ENCODE results near the gene PSMG4.

Gene PSMG4

DNA sequence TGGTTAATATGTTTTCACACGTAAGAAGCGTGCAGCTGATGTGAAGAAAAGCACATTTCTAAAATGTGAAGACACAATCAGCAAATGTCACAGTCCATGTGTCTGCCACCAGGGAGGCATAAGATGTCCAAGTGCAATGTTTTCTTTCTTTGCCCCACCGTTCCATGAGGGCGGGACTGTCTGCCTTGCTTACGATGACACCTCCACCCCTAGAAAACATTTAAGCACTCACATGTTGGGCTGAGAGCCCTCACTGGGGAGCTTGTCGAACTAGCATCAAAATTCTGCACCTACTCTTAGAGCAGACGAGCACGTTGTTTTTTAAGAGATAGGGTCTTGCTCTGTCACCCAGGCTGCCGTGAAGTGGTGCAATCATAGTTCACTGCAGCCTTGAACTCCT, 57.6 kb downstream of the PSMG4 start (continued):
- TF ChIP-seq, protein P1, sequence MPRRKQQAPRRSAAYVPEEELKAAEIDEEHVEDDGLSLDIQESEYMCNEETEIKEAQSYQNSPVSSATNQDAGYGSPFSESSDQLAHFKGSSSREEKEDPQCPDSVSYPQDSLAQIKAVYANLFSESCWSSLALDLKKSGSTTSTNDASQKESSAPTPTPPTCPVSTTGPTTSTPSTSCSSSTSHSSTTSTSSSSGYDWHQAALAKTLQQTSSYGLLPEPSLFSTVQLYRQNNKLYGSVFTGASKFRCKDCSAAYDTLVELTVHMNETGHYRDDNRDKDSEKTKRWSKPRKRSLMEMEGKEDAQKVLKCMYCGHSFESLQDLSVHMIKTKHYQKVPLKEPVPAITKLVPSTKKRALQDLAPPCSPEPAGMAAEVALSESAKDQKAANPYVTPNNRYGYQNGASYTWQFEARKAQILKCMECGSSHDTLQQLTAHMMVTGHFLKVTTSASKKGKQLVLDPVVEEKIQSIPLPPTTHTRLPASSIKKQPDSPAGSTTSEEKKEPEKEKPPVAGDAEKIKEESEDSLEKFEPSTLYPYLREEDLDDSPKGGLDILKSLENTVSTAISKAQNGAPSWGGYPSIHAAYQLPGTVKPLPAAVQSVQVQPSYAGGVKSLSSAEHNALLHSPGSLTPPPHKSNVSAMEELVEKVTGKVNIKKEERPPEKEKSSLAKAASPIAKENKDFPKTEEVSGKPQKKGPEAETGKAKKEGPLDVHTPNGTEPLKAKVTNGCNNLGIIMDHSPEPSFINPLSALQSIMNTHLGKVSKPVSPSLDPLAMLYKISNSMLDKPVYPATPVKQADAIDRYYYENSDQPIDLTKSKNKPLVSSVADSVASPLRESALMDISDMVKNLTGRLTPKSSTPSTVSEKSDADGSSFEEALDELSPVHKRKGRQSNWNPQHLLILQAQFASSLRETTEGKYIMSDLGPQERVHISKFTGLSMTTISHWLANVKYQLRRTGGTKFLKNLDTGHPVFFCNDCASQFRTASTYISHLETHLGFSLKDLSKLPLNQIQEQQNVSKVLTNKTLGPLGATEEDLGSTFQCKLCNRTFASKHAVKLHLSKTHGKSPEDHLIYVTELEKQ (tag by site-specific recombination; IDR thresholded peaks at IDR 0.05; ENCODE audit: borderline replicate concordance) = no peak
- TF ChIP-seq KLF16 (tag by site-specific recombination; IDR thresholded peaks at IDR 0.05) (no peak), BCL11B (tag by site-specific recombination; IDR thresholded peaks at IDR 0.05; ENCODE audit: low read depth) (no peak), ZNF843 (tag by site-specific recombination; IDR thresholded peaks at IDR 0.05) (no peak), SP2 (tag by site-specific recombination; IDR thresholded peaks at IDR 0.05) (no peak), ZNF654 (tag by site-specific recombination; IDR thresholded peaks at IDR 0.05; ENCODE audit: low read depth) (no peak), ZNF530 (tag by site-specific recombination; IDR thresholded peaks at IDR 0.05; ENCODE audit: low read depth) (no peak), ZNF416 (tag by site-specific recombination; IDR thresholded peaks at IDR 0.05) (no peak), ZNF157 (tag by site-specific recombination; IDR thresholded peaks at IDR 0.05) (no peak)

DNA sequence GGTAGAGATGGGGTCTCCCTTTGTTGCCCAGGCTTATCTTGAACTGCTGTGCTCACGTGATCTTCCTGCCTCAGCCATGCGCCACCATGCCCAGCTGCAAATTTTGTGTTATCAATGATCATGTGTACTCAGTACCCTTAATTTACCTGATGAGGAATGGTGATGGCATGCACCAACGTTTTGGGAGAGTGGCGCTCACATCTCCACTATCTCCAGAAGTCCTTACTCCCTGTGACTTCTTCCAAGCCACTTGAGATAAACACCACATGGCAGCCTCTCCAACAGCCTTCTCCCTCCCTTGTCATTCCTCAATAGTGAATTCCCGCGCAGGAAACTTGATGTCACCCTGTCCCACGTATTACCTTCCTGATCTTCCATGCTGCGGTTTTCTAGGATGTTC, 58.1 kb downstream of the PSMG4 start:
- no peak for TF ChIP-seq ZNF843 (tag by site-specific recombination; IDR thresholded peaks at IDR 0.05)
- no peak for TF ChIP-seq GLI4 (tag by site-specific recombination; IDR thresholded peaks at IDR 0.05)
- TF ChIP-seq ZIC2 (tag by site-specific recombination; IDR thresholded peaks at IDR 0.05) = no peak
- no peak for TF ChIP-seq ZNF747 (tag by site-specific recombination; IDR thresholded peaks at IDR 0.05)
- TF ChIP-seq ZNF37A (tag by site-specific recombination; IDR thresholded peaks at IDR 0.05) = no peak
- no peak for TF ChIP-seq ZBTB21 (tag by site-specific recombination; IDR thresholded peaks at IDR 0.05)
- TF ChIP-seq ZNF280C (tag by site-specific recombination; IDR thresholded peaks at IDR 0.05) = no peak
- TF ChIP-seq ZNF121 (tag by site-specific recombination; IDR thresholded peaks at IDR 0.05) = no peak
- no peak for TF ChIP-seq ZNF521 (tag by site-specific recombination; IDR thresholded peaks at IDR 0.05)
- H3K4me3 ChIP-seq (ENCODE audit: low read depth, low read length) = no peak overlapping the region
- no peaks in the 10 kb centered on the region for H3K4me1 ChIP-seq (ENCODE audit: control insufficient read depth, insufficient read depth, low read length)
- H3K27ac ChIP-seq (ENCODE audit: extremely low read depth, low read depth, low read length) = no peak overlapping the region
- H3K36me3 ChIP-seq (ENCODE audit: control insufficient read depth in 2 of 2, insufficient read depth in 1 of 2, low read length in 2 of 2) = peaks cover 0 to 11% of the 10 kb centered on the region in 2 experiments; a peak in 1 of 3 replicates
- ChIA-PET POLR2A (no interaction called here), CTCF (no interaction called here)
- H3K9me3 ChIP-seq (ENCODE audit: control insufficient read depth, insufficient read depth, low read depth, low read length) = no peaks in the 10 kb centered on the region

Measured in HEK293 (cell line).